GM19238 (cell line): Measurements from ENCODE around the gene CCDC13.

Experiments
- DNase-seq: peaks from one replicate; pipeline ENCODE4 v3.0.0; 2011; ENCODE audit warnings: low spot score; ENCODE audit not compliant: insufficient read length

Gene CCDC13

DNA sequence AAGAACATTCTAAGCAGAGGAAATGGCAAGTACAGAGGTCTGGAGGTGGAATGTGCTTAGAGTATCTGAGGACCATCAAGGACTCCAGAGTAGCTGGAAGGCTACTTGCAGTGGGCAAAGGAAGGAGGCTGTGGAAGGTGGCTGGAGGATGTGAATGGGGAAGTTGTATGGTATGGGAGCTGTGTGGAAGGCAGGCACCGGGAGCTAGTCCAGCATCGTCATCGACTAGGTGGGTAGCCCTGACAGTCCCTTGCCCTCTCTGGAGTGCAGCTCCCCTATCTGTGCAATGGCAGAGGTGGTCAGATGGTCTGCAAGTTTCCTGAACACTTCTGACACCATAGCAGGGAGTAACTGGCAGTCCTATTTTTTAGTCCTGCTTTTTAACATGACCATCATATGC is 19.3 kb downstream of the CCDC13 start:
- DNase-seq, result no peak

DNA sequence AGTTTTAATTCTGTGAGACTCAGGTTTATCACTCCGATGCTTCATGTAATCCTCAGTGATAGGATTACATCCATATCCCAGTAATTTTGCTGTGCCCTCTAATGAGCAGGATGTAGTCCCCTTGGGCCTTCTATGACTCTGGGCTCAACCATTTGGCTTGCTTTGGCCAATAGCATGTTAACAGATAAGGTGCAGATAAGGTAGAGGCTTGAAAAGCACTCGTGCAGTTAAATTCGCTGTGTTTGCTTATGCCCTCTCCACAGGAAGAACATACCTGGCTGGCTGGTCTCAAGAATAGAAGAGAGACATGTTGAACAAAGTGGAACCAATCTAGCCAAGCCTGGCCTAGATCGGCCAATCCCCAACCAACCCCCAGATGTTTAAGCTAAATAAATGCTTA is 20.1 kb downstream of the CCDC13 start:
- DNase-seq, result no peak

DNA sequence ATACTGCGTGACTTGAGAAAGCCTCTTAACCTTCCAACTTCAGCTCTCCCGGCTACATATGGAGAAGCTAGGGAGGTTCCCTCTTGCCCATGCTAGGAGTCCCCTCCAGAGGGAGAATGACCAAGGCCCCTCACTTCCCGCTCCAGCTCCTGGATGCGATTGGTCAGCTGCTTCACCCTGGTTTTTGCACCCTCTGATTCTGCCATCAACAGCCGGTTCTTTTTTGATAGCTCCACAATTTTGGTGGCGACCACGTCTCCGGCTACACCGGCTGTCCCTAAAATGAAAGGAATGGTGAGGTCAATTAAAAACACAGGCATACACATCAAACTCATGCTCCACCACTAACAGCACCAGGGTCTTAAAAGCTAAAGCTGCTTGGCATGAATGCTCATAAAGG is 20.6 kb downstream of the CCDC13 start:
- DNase-seq, result no peak

DNA sequence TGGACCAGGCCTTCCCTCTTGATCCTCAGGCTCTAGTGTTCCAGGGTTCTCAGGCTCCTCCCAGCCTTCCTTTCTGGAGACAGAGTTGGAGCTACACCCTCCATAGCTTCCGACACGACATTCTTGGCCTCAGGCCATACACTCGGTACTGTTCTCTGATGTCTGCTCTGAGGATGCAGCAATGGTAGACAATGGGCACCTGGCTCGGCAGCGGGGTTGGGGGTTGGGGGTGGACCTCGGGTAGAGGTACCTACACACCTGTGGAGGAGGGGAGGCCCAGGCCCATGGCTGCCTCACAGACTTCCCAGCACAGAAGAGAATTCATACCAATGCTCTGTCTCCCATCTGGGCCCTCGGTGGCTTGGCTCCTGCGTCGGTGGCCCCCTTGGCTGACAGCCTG is 21.4 kb downstream of the CCDC13 start:
- DNase-seq, result no peak

DNA sequence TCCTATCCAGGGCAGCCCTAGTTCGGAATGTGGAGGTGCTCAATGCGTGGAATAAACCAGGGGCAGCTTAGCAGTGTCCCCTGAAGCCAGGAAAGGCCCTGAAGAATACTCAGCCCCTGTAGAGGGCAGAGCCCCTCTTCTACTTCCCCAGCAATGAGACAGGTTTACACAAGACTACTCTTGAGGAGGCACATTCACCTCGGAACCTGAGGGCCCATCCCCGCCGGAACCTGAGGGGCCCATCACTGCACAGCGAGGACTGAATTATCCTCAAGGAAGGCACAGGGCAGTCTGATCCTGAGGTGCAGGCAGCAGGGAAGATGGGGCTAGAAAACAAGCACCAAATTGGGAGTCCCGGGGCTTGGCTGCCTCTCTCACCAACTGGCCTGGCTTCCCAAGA is 22.2 kb downstream of the CCDC13 start:
- DNase-seq, result no peak

DNA sequence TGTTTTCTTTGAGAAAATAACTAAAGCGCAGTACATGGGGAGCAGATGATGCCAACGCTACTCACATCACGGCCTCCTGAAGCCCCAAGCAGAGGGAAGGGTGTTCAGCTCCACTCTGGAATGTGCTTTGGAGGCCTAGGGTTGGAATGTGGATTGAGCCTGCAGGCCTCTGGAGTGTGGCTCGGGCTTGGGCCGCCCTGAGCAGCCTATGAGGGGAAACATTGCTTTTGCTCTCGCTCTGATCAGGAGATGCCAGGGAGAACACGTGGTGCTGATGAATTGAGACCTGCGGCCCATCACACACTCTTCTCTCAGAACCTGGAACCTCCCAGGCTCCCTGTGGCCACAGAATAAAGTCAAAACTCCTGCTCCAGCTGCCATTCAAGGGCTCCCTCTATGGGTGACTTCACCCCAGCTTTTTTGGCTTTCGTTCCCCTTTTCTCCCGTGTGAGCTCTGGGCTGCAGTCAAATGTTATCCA is 23.3 kb downstream of the CCDC13 start:
- no peak for DNase-seq

DNA sequence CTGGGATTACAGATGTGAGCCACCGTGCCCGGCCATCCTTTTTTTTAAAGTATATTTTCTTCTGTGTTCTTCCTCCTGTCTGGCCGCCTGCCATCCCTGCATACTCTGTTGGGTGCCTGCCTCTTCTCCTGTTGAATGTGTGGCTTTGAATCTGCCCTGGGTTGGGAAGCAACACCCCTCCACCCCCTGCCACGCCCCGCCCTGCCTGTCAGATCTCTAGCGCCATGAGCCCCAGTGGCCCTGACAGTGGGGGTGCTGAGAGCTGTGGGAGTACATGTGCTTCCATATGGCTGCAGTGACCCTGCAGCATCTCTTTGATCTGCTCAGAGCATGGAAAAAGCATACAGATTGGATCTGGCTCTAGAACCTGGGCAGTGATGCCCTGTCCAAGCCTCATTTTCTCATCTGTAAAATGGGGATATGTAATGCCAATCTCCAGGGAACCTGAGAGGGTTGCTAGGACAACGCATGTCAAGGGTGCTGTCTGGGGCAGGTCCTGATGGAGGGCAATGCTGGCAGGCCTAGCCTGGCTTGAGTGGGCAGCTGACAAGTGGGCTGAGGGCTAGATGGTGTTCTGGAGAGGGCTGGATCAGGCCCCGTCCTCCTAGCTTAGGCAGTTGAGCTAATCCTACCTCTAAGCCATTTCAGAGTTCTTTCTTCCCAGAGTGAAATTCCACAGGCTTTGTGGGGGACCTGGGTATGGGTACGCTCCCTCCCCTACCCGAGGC is 23.9 kb downstream of the CCDC13 start:
- no peak for DNase-seq

- no peak for DNase-seq
These were observed 25.5 kb downstream of the CCDC13 start for GRCh38 chr3:42747581-42747980.

DNA sequence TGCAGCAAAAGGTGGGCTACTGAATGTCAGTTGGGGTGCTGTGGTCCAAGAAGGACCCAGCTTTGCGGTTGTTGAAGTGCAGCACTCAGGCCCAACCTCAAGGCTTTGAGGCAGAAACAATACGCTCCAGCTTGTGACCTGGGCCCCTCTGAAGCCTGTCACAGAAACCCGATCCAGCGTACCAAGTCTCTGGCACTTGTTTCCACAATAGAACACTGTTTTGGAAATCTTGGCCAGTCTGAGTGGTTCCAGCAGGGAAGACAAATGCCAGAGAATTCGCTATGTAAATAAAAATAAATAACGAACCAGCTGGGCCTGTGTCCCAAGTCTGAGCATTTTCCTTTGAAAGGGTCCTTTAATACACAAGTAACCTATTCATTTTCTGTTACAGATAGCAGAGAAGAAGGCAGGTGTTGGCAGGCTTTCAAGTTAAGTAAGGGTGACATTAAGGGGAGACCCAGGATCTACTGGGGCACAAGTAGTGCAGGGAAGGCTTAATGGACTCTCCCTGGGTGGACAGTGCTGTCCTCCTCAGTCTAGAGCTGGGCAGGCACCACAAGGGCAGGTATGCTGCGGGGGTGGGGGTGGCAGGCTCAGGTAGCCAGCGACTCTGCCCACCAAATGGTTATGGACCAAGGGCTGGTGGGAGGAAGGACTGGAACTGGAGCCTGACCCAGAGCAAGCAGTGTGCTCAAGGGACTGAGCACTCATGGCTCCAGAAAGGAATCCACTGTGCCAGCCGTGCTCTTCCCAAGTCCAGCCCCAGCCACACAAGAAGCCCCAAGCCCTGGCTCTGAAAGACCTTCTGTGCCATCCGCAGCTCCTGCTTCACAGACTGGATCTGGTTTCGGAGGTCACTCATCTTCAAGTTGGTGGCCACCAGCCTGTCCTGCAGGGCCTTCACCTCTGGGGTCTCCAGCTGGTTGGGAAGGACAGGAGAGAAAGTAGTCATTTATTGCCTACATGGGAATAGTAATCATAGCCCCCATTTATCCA is 26.3 kb downstream of the CCDC13 start:
- no peak for DNase-seq

- no peak for DNase-seq
These were observed 27.1 kb downstream of the CCDC13 start for GRCh38 chr3:42745776-42746454.

DNA sequence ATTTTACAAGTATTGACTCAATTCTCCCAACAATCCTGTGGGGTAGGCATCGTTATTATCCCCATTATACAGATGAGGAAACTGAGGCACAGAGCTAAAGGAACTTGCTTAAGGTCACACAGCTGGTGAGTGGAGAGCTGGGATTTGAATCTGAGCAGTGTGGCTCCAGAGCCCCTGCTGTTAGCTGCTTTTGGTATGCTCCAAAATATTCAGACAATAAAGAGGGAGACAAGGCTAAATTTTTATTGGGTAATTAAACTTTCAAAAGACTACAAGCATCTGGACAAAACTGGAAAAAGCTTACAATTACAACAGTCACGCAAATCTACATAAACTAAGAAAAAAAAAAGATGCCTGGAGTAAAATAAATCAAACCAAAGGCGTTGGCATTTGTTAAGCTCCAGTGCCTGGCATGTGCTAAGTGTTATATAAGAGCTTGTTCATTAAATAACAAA is 27.7 kb downstream of the CCDC13 start:
- no peak for DNase-seq

- DNase-seq, result no peak
These were observed 29.7 kb downstream of the CCDC13 start for GRCh38 chr3:42743204-42743995.

DNA sequence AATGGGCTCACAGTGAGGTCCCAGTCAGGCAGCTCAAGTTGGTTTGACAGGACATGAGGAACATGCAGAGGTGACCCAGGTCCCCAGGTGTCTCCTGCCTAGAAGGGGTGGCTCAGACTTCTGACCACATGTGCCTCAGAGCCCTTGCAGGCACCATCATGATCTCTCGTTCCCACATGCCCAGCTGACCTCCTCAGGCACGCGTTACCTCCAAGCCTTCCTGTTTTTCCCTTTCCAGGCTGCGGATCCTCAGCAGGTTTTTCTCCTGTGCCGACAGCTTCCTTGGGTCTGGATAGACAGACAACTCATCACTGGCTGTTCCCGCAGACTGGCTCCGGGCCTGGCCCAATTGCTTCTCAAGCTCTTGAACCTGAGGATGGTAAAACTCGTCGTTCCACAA is 30.4 kb downstream of the CCDC13 start:
- no peak for DNase-seq

DNA sequence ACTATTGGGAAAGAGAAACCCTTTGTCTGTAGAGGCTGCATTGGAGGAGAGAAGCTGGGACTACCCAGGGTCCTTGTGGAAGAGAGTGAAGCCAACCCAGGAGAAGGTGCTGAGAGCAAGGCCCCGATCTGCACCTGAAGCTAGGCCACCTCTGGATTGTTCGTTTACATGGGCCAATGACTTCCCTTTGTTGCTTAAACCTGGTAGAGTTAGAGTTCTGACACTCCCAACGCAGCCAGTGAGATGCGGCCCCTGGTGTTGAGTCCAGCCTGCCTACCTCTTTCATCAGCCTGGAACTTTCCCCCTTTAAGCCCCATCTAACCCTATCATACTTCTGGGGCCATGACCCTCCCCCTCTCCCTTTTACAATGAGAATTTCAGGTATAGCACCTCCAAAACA is 30.8 kb downstream of the CCDC13 start:
- no peak for DNase-seq

DNA sequence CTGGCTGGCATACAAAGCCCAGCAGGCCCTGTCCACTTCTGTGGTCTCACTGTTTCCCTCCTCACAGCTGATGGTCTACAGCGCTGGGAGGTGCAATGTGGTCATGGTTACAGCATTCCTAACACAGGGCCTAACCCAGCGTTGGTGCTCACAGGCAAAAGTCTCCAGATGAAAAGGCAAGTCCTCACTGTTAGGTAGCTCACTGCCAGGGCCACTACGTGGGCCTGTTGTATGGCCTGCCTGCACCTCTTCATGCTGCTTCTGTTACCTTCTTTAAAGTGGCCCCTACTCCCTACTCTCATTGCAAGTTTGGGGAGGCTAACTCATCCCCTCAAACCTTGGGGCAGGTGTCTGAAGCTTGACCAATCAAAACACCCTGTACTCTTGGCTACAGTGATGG is 31.3 kb downstream of the CCDC13 start:
- no peak for DNase-seq

- DNase-seq, result no peak
These were observed 33.5 kb downstream of the CCDC13 start for GRCh38 chr3:42739401-42740158.

DNA sequence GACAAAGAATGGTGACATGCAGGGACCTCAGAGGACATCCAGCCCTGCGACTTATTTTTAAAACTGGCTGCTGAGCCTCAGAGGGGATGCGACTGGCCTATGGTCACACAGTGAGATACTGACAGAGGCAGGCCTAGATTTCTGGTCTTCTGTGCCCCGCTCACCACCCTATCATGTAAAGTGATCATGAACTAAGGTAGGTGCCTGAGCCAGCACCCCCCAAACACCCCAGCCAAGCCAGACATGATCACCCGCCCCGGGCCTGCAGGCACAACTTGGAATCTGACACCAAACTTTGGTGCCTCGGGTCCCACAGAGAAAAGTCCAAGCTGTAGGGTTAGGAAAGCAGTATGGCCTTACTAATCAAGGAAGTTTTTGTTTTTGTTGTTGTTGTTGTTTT is 36.5 kb downstream of the CCDC13 start:
- DNase-seq, result no peak

DNA sequence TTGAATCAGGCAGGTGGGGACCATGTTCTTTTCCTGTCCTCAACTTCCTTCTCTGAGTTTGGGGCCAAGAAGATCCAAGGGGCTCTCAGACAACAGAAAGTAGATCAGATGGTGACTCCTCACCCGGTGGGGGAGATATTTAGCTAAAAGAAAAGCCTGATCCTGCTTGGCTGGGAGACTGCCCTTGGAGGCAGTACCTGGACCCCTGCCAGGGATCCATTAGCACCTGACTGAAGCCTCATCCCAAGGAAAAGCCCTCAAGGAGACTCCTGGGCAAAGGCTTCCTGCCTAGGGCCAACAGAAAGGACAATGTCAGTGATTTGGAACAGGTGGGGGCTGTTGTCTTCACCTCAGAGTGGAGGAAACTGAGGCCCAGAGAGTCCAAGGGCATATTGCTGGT is 37.0 kb downstream of the CCDC13 start:
- no peak for DNase-seq

DNA sequence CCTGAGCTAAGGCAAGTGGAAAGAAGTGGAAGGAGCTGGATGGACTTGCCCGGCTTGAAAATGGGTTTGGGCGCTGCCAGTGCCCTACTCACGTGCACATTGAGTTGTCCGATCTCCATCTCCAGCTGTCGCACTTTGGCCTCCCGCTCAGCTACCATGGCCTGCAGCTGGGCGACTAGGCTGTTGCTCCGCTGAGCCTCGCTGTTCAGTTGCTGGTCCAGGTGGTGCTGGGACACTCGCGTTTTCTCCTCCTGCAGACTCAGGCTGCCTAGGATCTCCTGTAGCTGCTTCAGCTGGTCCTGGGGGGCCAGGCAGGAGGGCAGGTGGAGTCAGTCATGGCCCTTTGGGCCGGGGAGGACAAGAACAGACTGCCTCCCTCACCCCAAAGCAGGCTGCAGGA is 37.4 kb downstream of the CCDC13 start:
- DNase-seq, result no peak

DNA sequence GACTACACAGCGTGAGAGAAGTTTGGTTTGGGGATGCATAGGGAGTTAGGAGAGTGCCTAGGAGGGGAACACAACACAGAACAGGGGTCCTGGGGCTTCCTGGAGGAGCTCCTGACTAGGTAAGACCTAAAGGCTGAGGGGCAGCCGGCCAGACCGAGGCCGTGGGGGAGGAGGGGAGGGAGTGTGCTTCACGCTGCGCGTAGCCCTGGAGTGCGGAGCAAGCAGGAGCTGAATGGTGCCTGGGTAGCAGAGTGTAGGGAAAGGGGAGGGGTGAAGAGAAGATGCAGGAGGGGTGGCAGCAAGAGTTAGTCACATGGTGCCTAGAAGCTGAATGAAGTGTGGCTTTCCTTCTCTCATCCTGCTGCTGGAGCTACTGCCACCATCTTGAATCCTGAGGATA is 38.0 kb downstream of the CCDC13 start:
- no peak for DNase-seq
